Activated naive CD8-positive, alpha-beta T cell treated with anti-CD3 and anti-CD28 coated beads, Interleukin-2, amount 10 ng/mL, durations not matched to agents 7 days and 5 days (primary cell): ENCODE results near the gene MAGI1. TPM values are rescaled to one million over a fixed set of nuclear protein-coding genes. Genes with fewer than 3 reads are reported as not detected.

ENCODE experiments used
- ATAC-seq: fragments of 150-1000 bp; cut with Tn5 transposase; one replicate; pipeline ENCODE4 v1.10.0; 2021; ENCODE audit warnings: low read depth, moderate library complexity
- POLR2A ChIA-PET: fragments of 350-600 bp; sonication (Branson Sonifier 250); formaldehyde crosslinking; loops from one replicate; lab custom pipeline; 2021; ENCODE audit warnings: antibody characterized with exemption; lab: Charles Lee
- DNase-seq: peaks from one replicate; pipeline ENCODE4 v3.0.0; 2021
- H3K27ac Mint-ChIP-seq: one replicate; pipeline ENCODE4 v1.8.0; 2022; ENCODE audit warnings: mild to moderate bottlenecking, mixed read lengths
- H3K27me3 Mint-ChIP-seq: one replicate; pipeline ENCODE4 v1.8.0; 2022; ENCODE audit warnings: mild to moderate bottlenecking, moderate library complexity, mixed read lengths
- H3K36me3 Mint-ChIP-seq: one replicate; pipeline ENCODE4 v1.8.0; 2021; ENCODE audit warnings: mild to moderate bottlenecking, mixed read lengths
- H3K4me1 Mint-ChIP-seq: one replicate; pipeline ENCODE4 v1.8.0; 2021; ENCODE audit warnings: mixed read lengths
- H3K4me3 Mint-ChIP-seq: one replicate; pipeline ENCODE4 v1.8.0; 2022; ENCODE audit warnings: mild to moderate bottlenecking, moderate library complexity, mixed read lengths
- H3K9me3 Mint-ChIP-seq: one replicate; pipeline ENCODE4 v1.8.0; 2021; ENCODE audit warnings: mixed read lengths
- total RNA-seq, 2 experiments: library from RNA; stranded (reverse); gene quantifications; one replicate each; pipeline ENCODE4 v1.2.3, GENCODE V29; 2021

MAGI1 gene
- total RNA-seq, 2 experiments from 2014 or later: not detected

- DNase-seq (no peak), ATAC-seq (no peak)
- Mint-ChIP-seq H3K9me3 (no peaks in the 10 kb centered on the region), H3K27ac (no peak overlapping the region), H3K27me3 (no peaks in the 10 kb centered on the region), H3K4me1 (no peaks in the 10 kb centered on the region), H3K36me3 (no peaks in the 10 kb centered on the region), H3K4me3 (no peak overlapping the region)
- POLR2A ChIA-PET: no interaction called here
Measured at GRCh38 chr3:65449841-65450428, 588.8 kb downstream of the MAGI1 start.

DNA sequence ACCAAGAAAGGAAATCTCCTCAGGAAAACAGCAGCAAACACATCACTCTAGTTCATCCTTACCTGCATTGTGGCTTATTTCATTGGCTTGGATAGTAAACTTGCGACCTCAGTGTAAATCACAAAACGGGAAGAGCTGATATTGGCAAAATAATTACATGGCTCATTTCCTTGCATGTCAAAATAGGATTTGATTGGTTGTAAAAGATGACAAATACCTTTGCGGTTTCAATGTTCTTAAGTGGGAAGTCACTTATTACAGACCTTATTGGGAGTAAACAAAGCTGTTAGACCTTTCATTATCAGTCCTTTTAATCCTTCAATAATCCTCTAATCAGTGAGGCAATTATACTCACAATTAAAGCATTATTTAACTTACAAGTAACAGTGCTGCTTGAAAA lies 590.6 kb downstream of the MAGI1 start:
- ATAC-seq: no peak
- Mint-ChIP-seq H3K27me3 (no peaks in the 10 kb centered on the region), H3K27ac (no peak overlapping the region), H3K36me3 (no peaks in the 10 kb centered on the region), H3K4me3 (no peak overlapping the region), H3K4me1 (no peaks in the 10 kb centered on the region), H3K9me3 (no peaks in the 10 kb centered on the region)
- POLR2A ChIA-PET: no interaction called here
- DNase-seq: no peak

- H3K4me1 Mint-ChIP-seq: no peaks in the 10 kb centered on the region
- no peak for ATAC-seq
- H3K9me3 Mint-ChIP-seq: no peaks in the 10 kb centered on the region
- H3K27ac Mint-ChIP-seq: no peak overlapping the region
- DNase-seq: no peak
- H3K36me3 Mint-ChIP-seq: no peaks in the 10 kb centered on the region
- no peaks in the 10 kb centered on the region for H3K27me3 Mint-ChIP-seq
- H3K4me3 Mint-ChIP-seq: no peak overlapping the region
- POLR2A ChIA-PET: no interaction called here
Measured at GRCh38 chr3:65445573-65446169, 593.0 kb downstream of the MAGI1 start.

GRCh38 chr3:65444447-65444815 lies 594.3 kb downstream of the MAGI1 start:
- ATAC-seq (no peak), DNase-seq (no peak)
- no peaks in the 10 kb centered on the region for H3K27me3 Mint-ChIP-seq
- POLR2A ChIA-PET: no interaction called here
- no peak overlapping the region for H3K4me3 Mint-ChIP-seq
- no peaks in the 10 kb centered on the region for H3K4me1 Mint-ChIP-seq
- no peak overlapping the region for H3K27ac Mint-ChIP-seq
- H3K9me3 Mint-ChIP-seq: no peaks in the 10 kb centered on the region
- no peaks in the 10 kb centered on the region for H3K36me3 Mint-ChIP-seq

DNA sequence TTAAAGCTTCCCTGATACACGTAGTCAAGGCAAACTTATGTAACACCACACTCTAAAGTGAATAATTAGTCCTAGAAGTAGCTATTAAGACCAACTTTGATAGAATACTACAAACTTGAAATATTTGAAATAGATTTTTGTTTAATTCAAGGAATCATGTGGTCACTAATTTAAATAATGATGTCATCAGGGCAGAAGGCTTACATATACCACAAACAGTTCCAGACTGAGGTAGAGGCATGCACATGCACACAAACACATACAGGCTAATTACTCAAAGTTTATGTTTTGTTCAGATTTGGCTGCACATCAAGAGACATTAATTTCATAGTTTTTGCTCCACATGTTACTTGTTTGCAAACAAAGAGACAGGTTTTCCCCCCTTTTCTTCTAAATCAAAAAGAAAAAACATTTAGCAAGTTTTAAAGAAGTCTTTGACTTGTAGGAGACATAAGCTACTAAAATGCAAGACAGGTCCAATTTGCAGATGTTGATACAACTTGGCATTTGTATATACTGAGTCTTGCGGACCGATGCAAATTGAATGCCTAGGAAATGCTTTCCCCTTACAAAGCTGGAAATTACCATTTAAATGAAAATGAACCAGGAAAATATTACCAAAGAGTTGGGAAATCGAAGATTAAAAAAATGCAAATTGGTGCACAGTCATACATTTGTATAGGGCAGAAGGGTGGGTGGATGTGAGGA lies 594.8 kb downstream of the MAGI1 start:
- Mint-ChIP-seq H3K4me1 (no peaks in the 10 kb centered on the region), H3K27ac (no peak overlapping the region), H3K9me3 (no peaks in the 10 kb centered on the region), H3K36me3 (no peaks in the 10 kb centered on the region), H3K4me3 (no peak overlapping the region), H3K27me3 (no peaks in the 10 kb centered on the region)
- POLR2A ChIA-PET: no interaction called here
- DNase-seq (no peak), ATAC-seq (no peak)

- H3K27ac Mint-ChIP-seq: no peak overlapping the region
- ATAC-seq (no peak), DNase-seq (no peak)
- no peaks in the 10 kb centered on the region for H3K27me3 Mint-ChIP-seq
- H3K9me3 Mint-ChIP-seq: no peaks in the 10 kb centered on the region
- H3K4me1 Mint-ChIP-seq: no peaks in the 10 kb centered on the region
- H3K36me3 Mint-ChIP-seq: no peaks in the 10 kb centered on the region
- no peak overlapping the region for H3K4me3 Mint-ChIP-seq
- POLR2A ChIA-PET: no interaction called here
Measured at GRCh38 chr3:65439641-65440284, 599.0 kb downstream of the MAGI1 start.

GRCh38 chr3:65438612-65439011 lies 600.1 kb downstream of the MAGI1 start:
- no peak overlapping the region for H3K27ac Mint-ChIP-seq
- POLR2A ChIA-PET: no interaction called here
- H3K36me3 Mint-ChIP-seq: no peaks in the 10 kb centered on the region
- ATAC-seq: no peak
- DNase-seq: no peak
- H3K9me3 Mint-ChIP-seq: no peaks in the 10 kb centered on the region
- no peak overlapping the region for H3K4me3 Mint-ChIP-seq
- no peaks in the 10 kb centered on the region for H3K27me3 Mint-ChIP-seq
- no peaks in the 10 kb centered on the region for H3K4me1 Mint-ChIP-seq

- Mint-ChIP-seq H3K36me3 (no peaks in the 10 kb centered on the region), H3K4me1 (no peaks in the 10 kb centered on the region), H3K4me3 (no peak overlapping the region), H3K9me3 (no peaks in the 10 kb centered on the region), H3K27me3 (no peaks in the 10 kb centered on the region), H3K27ac (no peak overlapping the region)
- no peak for DNase-seq
- POLR2A ChIA-PET: no interaction called here
- no peak for ATAC-seq
Measured at GRCh38 chr3:65438096-65438495, 600.6 kb downstream of the MAGI1 start.

GRCh38 chr3:65436580-65436979 lies 602.1 kb downstream of the MAGI1 start:
- no peak for ATAC-seq
- Mint-ChIP-seq H3K4me3 (no peak overlapping the region), H3K27ac (no peak overlapping the region), H3K27me3 (no peaks in the 10 kb centered on the region), H3K9me3 (no peaks in the 10 kb centered on the region), H3K36me3 (no peaks in the 10 kb centered on the region), H3K4me1 (no peaks in the 10 kb centered on the region)
- no peak for DNase-seq
- POLR2A ChIA-PET: no interaction called here

DNA sequence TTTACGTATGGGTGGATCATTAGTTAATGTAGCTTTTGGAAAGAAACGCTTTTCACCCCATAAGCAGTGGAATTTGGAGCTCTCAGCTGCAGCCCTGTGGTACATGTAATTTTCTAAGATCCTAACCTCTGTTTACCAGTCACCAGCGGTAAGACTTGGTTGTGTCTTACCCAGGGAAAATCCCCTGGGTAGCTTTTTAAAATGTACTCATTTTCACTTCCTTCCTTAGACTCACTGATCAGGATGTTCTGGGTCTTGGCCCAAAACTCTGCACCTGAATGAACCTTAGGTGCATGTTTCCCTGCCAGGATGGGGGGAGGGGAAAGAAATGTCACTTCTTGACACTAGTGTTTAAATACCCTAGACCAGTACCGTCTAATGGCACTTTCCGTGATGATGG lies 605.2 kb downstream of the MAGI1 start:
- H3K9me3 Mint-ChIP-seq: peaks cover 2% of the 10 kb centered on the region
- H3K4me1 Mint-ChIP-seq: no peaks in the 10 kb centered on the region
- POLR2A ChIA-PET: no interaction called here
- no peak overlapping the region for H3K4me3 Mint-ChIP-seq
- no peaks in the 10 kb centered on the region for H3K27me3 Mint-ChIP-seq
- no peaks in the 10 kb centered on the region for H3K36me3 Mint-ChIP-seq
- H3K27ac Mint-ChIP-seq: no peak overlapping the region
- DNase-seq: no peak
- ATAC-seq: no peak

DNA sequence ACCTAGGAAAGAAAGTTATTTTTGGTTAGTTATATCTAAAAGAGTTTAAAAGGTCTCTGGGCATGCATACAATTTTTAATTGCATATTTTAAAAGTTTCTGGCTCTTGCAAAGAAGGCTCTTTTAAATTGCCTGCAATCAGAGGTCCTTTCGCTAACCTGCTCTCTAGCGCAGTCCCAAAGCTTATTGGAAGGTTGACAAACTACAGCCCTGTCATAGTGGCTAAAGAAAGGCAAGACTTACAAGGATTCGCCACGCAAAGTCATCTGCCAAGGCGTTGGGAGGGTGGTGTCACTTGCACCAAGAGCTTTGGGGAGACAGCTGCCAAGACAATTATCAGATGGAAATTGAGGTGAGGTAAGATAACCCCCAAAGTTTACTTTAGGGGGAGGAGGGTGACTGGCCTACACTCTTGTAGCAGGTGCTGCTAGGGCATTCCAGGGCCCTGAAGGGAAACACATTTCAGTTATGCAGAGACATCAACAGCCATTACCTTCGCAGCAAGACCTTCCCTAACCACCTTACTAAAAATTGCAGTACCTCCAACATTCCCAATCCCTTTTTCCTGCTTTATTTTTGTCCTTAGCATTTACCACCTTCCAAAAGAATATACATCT lies 606.2 kb downstream of the MAGI1 start:
- no peak overlapping the region for H3K27ac Mint-ChIP-seq
- no peaks in the 10 kb centered on the region for H3K4me1 Mint-ChIP-seq
- H3K27me3 Mint-ChIP-seq: no peaks in the 10 kb centered on the region
- ATAC-seq (no peak), DNase-seq (no peak)
- no peak overlapping the region for H3K4me3 Mint-ChIP-seq
- H3K36me3 Mint-ChIP-seq: no peaks in the 10 kb centered on the region
- POLR2A ChIA-PET: no interaction called here
- peaks cover 2% of the 10 kb centered on the region for H3K9me3 Mint-ChIP-seq

DNA sequence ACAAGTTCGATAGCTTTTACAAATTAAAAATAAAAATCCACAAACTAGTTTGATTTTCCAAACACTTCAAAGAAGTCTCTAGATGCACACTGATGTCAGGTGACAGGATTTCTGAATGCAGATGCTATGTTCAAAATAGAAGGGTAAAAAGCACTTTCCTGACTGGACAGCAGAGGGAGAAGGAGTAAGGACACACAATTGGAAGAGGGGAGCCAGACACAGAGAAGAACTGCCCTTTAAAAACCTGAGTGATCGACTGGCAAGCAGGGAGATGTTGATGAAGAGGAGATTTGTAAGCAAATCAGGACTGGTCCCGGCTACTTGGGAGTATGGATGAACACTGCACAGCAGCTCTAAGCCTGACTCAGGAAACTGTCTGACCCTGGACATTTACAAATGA lies 612.8 kb downstream of the MAGI1 start:
- no peaks in the 10 kb centered on the region for H3K36me3 Mint-ChIP-seq
- no peaks in the 10 kb centered on the region for H3K4me1 Mint-ChIP-seq
- no peak overlapping the region for H3K4me3 Mint-ChIP-seq
- DNase-seq (no peak), ATAC-seq (no peak)
- no peak overlapping the region for H3K27ac Mint-ChIP-seq
- no peaks in the 10 kb centered on the region for H3K27me3 Mint-ChIP-seq
- H3K9me3 Mint-ChIP-seq: peaks cover 2% of the 10 kb centered on the region
- POLR2A ChIA-PET: no interaction called here

DNA sequence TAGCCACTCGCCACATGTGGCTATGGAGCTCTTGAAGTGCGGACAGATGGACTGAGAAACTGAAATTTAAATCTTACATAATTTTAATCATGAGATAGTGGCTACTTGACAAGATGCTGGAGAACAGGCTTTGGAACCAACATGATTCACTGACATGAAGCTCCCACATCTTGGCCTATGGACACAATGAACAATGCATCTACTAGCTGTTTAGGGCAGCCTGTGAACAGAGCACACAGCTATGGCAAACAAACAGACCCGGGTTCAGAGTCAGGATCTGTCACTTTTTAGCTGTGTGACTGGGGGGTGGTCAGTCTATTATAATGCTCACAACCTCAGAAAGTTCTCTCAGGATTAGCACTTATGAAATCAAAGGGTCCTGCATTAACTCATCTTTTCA lies 616.6 kb downstream of the MAGI1 start:
- H3K4me1 Mint-ChIP-seq: no peaks in the 10 kb centered on the region
- no peaks in the 10 kb centered on the region for H3K36me3 Mint-ChIP-seq
- no peak for ATAC-seq
- POLR2A ChIA-PET: no interaction called here
- DNase-seq: no peak
- H3K27ac Mint-ChIP-seq: no peak overlapping the region
- no peak overlapping the region for H3K4me3 Mint-ChIP-seq
- no peaks in the 10 kb centered on the region for H3K9me3 Mint-ChIP-seq
- no peaks in the 10 kb centered on the region for H3K27me3 Mint-ChIP-seq
